Measurements from ENCODE around the gene NRAP. TPM values are rescaled to one million over a fixed set of nuclear protein-coding genes. Genes with fewer than 3 reads are reported as not detected.

The NRAP gene
- total and polyA plus RNA-seq, 7 donors: 41.4 to 2,239 (median 1,429) TPM

- Histone ChIP-seq H3K4me3 (no peak overlapping the region), H3K27ac (peak overlapping the region; percentile 64), H3K9me3 (no peaks in the 10 kb centered on the region), H3K4me1 (peaks cover 13% of the 10 kb centered on the region), H3K36me3 (ENCODE audit: insufficient read depth in 1 of 2, low read depth in 1 of 2) (peaks cover 0 to 97% of the 10 kb centered on the region in 2 donors), H3K27me3 (ENCODE audit: insufficient read depth in 3 of 3, low read length in 2 of 3) (no peaks in the 10 kb centered on the region)
- DNase-seq: peak in 1 of 2 donors; percentile 65
- no peak for TF ChIP-seq CTCF (IDR thresholded peaks at IDR 0.05)
- peak; percentile 17 to 51 (median 39) for ATAC-seq
- intact Hi-C loops (cut with DNase I): no loop called here
- whole genome bisulfite sequencing, 3 donors: 44 to 48% (median 46%) methylated on average over 12 of the region's 12 CpGs
Measured at GRCh38 chr10:113604572-113604971, 59.3 kb downstream of the NRAP start.

- Histone ChIP-seq H3K27me3 (ENCODE audit: insufficient read depth in 3 of 3, low read length in 2 of 3) (no peaks in the 10 kb centered on the region), H3K27ac (peak overlapping the region; percentile 64), H3K9me3 (no peaks in the 10 kb centered on the region), H3K36me3 (ENCODE audit: insufficient read depth in 1 of 2, low read depth in 1 of 2) (peaks cover 0 to 97% of the 10 kb centered on the region in 2 donors), H3K4me3 (no peak overlapping the region), H3K4me1 (peaks cover 13% of the 10 kb centered on the region)
- peak; percentile 56 to 70 for DNase-seq
- 49 to 63% (median 53%) methylated on average over 13 of the region's 13 CpGs for WGBS, 3 donors
- intact Hi-C loops (cut with DNase I): no loop called here
- ATAC-seq: peak; percentile 72 to 89 (median 84)
- no peak for TF ChIP-seq CTCF (IDR thresholded peaks at IDR 0.05)
Measured at GRCh38 chr10:113603057-113603777, 60.6 kb downstream of the NRAP start.

GRCh38 chr10:113600569-113600968 is 63.3 kb downstream of the NRAP start:
- H3K36me3 ChIP-seq (ENCODE audit: insufficient read depth in 1 of 2, low read depth in 1 of 2): peaks cover 5 to 97% of the 10 kb centered on the region in 2 donors

GRCh38 chr10:113594652-113595051 is 69.2 kb downstream of the NRAP start:
- 71 to 75% (median 72%) methylated on average over 13 of the region's 13 CpGs for WGBS, 3 donors
- DNase-seq (no peak), ATAC-seq (no peak)
- H3K36me3 ChIP-seq (ENCODE audit: insufficient read depth in 1 of 2, low read depth in 1 of 2): peaks cover 5 to 100% of the 10 kb centered on the region in 2 donors
- no peaks in the 10 kb centered on the region for H3K27me3 ChIP-seq (ENCODE audit: insufficient read depth in 3 of 3, low read length in 2 of 3)
- H3K4me1 ChIP-seq: no peaks in the 10 kb centered on the region
- intact Hi-C loops (cut with DNase I): no loop called here
- TF ChIP-seq CTCF (IDR thresholded peaks at IDR 0.05): no peak
- no peak overlapping the region for H3K4me3 ChIP-seq
- no peaks in the 10 kb centered on the region for H3K9me3 ChIP-seq
- H3K27ac ChIP-seq: no peak overlapping the region

More at GRCh38 chr10:113600569-113600968, 63.3 kb downstream of the NRAP start:
- 90 to 96% (median 91%) methylated on average over 3 of the region's 3 CpGs for WGBS, 3 donors
- Histone ChIP-seq H3K27ac (peak overlapping the region; percentile 15), H3K27me3 (ENCODE audit: insufficient read depth in 3 of 3, low read length in 2 of 3) (no peaks in the 10 kb centered on the region), H3K9me3 (no peaks in the 10 kb centered on the region), H3K4me3 (no peak overlapping the region), H3K4me1 (peaks cover 4% of the 10 kb centered on the region)
- TF ChIP-seq CTCF (IDR thresholded peaks at IDR 0.05): no peak
- ATAC-seq (no peak), DNase-seq (no peak)
- intact Hi-C loops (cut with DNase I): no loop called here
